ENCODE measurements around the gene RILPL2. TPM values are rescaled to one million over a fixed set of nuclear protein-coding genes. Genes with fewer than 3 reads are reported as not detected.
A peak's percentile ranks its signal among the peaks of the same experiment; 100 is the strongest.

The RILPL2 gene
- total and polyA plus RNA-seq, 2 experiments from 2014 or later: 2.5 to 3.7 TPM

- Histone ChIP-seq H3K4me2 (no peak overlapping the region), H3K4me1 (ENCODE audit: insufficient read depth) (peaks cover 16% of the 10 kb centered on the region), H3K9me2 (replicated peaks; ENCODE audit: insufficient read depth) (no peaks in the 10 kb centered on the region), H3K36me3 (replicated peaks; ENCODE audit: insufficient read depth, low read depth) (no peaks in the 10 kb centered on the region), H3K27me3 (no peaks in the 10 kb centered on the region), H3K79me2 (no peaks in the 10 kb centered on the region), H2AFZ (no peak overlapping the region), H3K9me3 (ENCODE audit: low read depth) (no peaks in the 10 kb centered on the region), H3K4me3 (no peak overlapping the region), H4K20me1 (ENCODE audit: insufficient read depth, poor library complexity, severe bottlenecking) (no peaks in the 10 kb centered on the region), H3K27ac (no peak overlapping the region)
- WGBS (ENCODE audit: low lambda C conversion rate, missing lambda C conversion rate): 84% methylated on average over 8 of the region's 8 CpGs
- no peak for TF ChIP-seq EZH2phosphoT487 (IDR thresholded peaks at IDR 0.05; ENCODE audit: low read depth, severe bottlenecking, unreplicated experiment)
- no peak for TF ChIP-seq EZH2 (IDR thresholded peaks at IDR 0.05; ENCODE audit: borderline replicate concordance)
- no peak for TF ChIP-seq CTCF (IDR thresholded peaks at IDR 0.05; ENCODE audit: poor library complexity)
- DNase-seq (ENCODE audit: low spot score): no peak
These were observed 7.9 kb upstream of the RILPL2 start for GRCh38 chr12:123444092-123445026.

GRCh38 chr12:123442774-123443173 lies 6.3 kb upstream of the RILPL2 start:
- H3K4me3 ChIP-seq: no peak overlapping the region
- H3K4me2 ChIP-seq: no peak overlapping the region
- H4K20me1 ChIP-seq (ENCODE audit: insufficient read depth, poor library complexity, severe bottlenecking): no peaks in the 10 kb centered on the region
- no peak overlapping the region for H3K27ac ChIP-seq
- WGBS (ENCODE audit: low lambda C conversion rate, missing lambda C conversion rate): 91% methylated on average over 4 of the region's 4 CpGs
- H3K9me2 ChIP-seq (replicated peaks; ENCODE audit: insufficient read depth): no peaks in the 10 kb centered on the region
- H3K36me3 ChIP-seq (replicated peaks; ENCODE audit: insufficient read depth, low read depth): no peaks in the 10 kb centered on the region
- no peaks in the 10 kb centered on the region for H3K27me3 ChIP-seq
- TF ChIP-seq CTCF (IDR thresholded peaks at IDR 0.05; ENCODE audit: poor library complexity) (no peak), EZH2phosphoT487 (IDR thresholded peaks at IDR 0.05; ENCODE audit: low read depth, severe bottlenecking, unreplicated experiment) (no peak), EZH2 (IDR thresholded peaks at IDR 0.05; ENCODE audit: borderline replicate concordance) (no peak)
- no peak overlapping the region for H2AFZ ChIP-seq
- H3K79me2 ChIP-seq: no peaks in the 10 kb centered on the region
- DNase-seq (ENCODE audit: low spot score): no peak
- H3K9me3 ChIP-seq (ENCODE audit: low read depth): no peaks in the 10 kb centered on the region
- H3K4me1 ChIP-seq (ENCODE audit: insufficient read depth): peaks cover 16% of the 10 kb centered on the region

DNA sequence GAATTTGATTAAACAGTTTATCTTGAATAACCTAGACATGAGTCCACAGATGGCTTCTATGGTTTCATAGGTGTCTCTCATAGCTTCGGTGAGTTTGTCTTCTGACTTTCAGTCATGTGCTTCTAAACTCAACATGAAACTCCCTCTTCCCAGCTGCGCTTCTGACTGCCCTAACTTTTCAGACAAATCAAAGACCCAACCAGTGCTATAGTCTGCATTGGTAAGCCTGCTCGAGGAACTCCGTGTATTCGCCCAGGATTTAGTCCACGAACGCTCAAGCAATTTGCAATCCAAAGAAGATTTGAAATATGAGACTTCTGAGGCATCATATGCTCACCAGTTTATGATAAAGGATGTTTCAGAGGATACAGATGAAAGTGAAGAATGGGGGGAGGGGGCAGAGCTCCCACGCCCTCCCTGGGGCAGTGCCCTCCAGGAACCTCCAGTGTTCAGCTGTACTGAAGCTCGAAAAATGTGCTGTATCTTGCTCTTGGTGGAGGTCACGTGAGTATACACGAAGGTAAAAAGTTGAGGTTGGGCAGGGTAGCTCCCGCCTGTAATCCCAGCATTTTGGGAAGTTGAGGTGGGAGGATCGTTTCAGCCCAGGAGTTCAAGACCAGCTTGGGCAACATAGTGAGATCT lies 5.2 kb upstream of the RILPL2 start:
- Histone ChIP-seq H3K9me2 (replicated peaks; ENCODE audit: insufficient read depth) (no peaks in the 10 kb centered on the region), H3K9me3 (ENCODE audit: low read depth) (no peaks in the 10 kb centered on the region), H3K79me2 (no peaks in the 10 kb centered on the region), H3K36me3 (replicated peaks; ENCODE audit: insufficient read depth, low read depth) (no peaks in the 10 kb centered on the region), H3K4me2 (no peak overlapping the region), H3K4me3 (no peak overlapping the region), H3K27ac (no peak overlapping the region), H4K20me1 (ENCODE audit: insufficient read depth, poor library complexity, severe bottlenecking) (no peaks in the 10 kb centered on the region), H3K27me3 (no peaks in the 10 kb centered on the region), H3K4me1 (ENCODE audit: insufficient read depth) (peaks cover 15% of the 10 kb centered on the region), H2AFZ (no peak overlapping the region)
- TF ChIP-seq EZH2phosphoT487 (IDR thresholded peaks at IDR 0.05; ENCODE audit: low read depth, severe bottlenecking, unreplicated experiment): no peak
- no peak for DNase-seq (ENCODE audit: low spot score)
- WGBS (ENCODE audit: low lambda C conversion rate, missing lambda C conversion rate): 87% methylated on average over 13 of the region's 13 CpGs

- H3K27ac ChIP-seq: no peak overlapping the region
- DNase-seq (ENCODE audit: low spot score): no peak
- H3K9me2 ChIP-seq (replicated peaks; ENCODE audit: insufficient read depth): no peaks in the 10 kb centered on the region
- H3K9me3 ChIP-seq (ENCODE audit: low read depth): no peaks in the 10 kb centered on the region
- WGBS (ENCODE audit: low lambda C conversion rate, missing lambda C conversion rate): 63% methylated on average over 5 of the region's 5 CpGs
- no peaks in the 10 kb centered on the region for H3K27me3 ChIP-seq
- H3K4me2 ChIP-seq: peak overlapping the region; percentile 98
- peak overlapping the region; percentile 94 for H2AFZ ChIP-seq
- H3K36me3 ChIP-seq (replicated peaks; ENCODE audit: insufficient read depth, low read depth): no peaks in the 10 kb centered on the region
- H4K20me1 ChIP-seq (ENCODE audit: insufficient read depth, poor library complexity, severe bottlenecking): no peaks in the 10 kb centered on the region
- no peaks in the 10 kb centered on the region for H3K4me1 ChIP-seq (ENCODE audit: insufficient read depth)
- H3K4me3 ChIP-seq: peak overlapping the region; percentile 85
- TF ChIP-seq CTCF (IDR thresholded peaks at IDR 0.05; ENCODE audit: poor library complexity): no peak
- no peak for TF ChIP-seq EZH2phosphoT487 (IDR thresholded peaks at IDR 0.05; ENCODE audit: low read depth, severe bottlenecking, unreplicated experiment)
- no peak for TF ChIP-seq EZH2 (IDR thresholded peaks at IDR 0.05; ENCODE audit: borderline replicate concordance)
- peaks cover 7% of the 10 kb centered on the region for H3K79me2 ChIP-seq
These were observed 858 bp downstream of the RILPL2 start for GRCh38 chr12:123435636-123436016.
